Measurements from ENCODE around the gene PRSS38.

Gene PRSS38

DNA sequence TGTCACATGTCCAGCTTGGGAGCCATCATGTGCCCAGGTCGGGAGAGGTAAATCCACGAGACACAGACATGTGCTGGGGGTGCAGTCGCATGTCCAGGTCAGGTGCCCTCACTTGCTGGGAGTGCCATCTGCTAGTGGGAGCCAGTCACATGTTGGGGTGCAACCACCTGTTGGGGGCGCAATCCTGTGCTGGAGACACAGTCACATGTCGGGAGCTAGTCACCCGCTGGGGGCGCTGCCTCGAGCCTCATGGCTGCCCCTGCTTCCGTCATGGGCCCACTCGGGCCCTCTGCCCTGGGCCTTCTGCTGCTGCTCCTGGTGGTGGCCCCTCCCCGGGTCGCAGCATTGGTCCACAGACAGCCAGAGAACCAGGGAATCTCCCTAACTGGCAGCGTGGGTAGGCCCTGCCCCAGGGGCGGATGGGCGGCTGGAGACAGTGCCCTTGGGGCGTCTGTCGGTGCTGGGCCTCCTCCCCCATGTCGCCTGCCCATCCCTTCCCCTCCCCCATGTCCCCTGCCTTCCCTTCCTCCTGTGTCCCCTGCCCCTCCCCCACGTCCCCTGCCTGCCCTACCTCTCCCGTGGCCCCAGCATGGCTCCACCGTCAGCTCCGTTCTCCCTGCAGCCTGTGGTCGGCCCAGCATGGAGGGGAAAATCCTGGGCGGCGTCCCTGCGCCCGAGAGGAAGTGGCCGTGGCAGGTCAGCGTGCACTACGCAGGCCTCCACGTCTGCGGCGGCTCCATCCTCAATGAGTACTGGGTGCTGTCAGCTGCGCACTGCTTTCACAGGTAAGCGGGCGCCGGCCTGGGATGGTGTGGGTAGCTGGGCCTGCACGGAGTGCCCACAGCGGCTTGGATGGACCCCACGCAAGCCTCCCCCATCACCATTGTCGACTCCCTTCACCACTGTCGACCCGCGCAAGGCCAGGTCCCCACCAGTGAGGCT, at the start of gene PRSS38:
TSS of gene PRSS38 (plus strand) at position 208 of the 942 bp plus-strand sequence. CDS start at position 250, 42 bp downstream.
- no peak for DNase-seq

DNA sequence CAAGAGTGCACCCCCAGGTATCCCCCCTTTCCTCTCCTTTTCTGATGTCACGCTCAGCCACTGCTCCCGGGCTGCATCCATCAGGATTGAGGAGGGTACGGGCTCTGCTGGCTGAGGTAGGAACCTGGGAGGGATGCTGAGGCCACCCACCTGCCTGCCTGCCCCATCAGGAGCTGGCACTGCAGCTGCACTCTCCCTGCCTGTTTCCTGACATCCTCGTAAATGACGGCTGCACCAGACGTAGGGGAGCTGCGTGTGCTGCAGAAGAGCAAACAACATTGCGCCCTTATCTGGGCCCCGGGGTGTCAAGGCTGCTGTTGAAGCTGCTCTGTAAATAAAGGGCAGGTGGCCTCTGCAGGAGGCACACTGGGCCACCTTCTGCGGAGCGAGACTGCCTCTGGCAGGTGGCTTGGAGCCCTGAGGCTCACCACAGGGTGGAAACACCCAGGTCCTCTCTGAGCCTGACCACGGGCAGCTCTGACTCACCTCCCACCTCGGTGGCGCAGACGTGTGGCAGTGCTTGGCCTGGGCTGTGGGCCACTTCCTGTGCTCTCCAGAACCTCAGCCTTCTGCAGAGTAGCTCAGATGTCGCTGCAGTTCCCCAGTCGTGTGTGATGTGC, 49.4 kb upstream of the PRSS38 start:
- DNase-seq = peak; percentile 91

DNA sequence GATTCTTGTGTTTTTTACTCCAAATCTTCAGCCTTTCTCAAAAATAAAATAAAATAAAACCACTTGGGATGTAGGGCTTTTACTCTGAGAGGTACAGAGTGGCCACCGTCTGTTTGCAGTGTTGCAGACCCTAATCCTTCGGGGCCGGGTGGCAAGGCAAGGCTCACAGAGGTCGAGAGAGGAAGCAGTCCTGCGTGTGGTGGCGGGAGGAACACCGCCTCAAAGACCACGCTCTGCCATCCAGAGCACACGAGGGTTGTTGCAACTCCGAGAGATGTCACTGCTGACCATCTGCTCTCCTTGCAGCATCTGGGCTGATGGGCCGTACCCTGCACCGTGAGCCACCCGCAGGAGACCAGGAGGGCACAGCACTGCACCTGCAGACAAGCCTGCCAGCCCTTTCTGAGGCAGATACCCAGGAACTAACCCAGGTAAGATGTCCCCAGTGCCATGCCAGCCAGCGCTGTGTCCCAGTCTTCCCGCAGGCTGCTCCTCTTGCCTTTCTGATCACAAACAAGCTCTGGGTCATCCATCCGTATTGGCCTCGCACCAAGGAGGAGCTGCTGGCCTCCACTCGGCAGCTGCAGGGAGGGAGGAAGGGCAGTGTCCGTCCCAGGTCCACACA, 48.7 kb upstream of the PRSS38 start:
- DNase-seq = no peak

DNA sequence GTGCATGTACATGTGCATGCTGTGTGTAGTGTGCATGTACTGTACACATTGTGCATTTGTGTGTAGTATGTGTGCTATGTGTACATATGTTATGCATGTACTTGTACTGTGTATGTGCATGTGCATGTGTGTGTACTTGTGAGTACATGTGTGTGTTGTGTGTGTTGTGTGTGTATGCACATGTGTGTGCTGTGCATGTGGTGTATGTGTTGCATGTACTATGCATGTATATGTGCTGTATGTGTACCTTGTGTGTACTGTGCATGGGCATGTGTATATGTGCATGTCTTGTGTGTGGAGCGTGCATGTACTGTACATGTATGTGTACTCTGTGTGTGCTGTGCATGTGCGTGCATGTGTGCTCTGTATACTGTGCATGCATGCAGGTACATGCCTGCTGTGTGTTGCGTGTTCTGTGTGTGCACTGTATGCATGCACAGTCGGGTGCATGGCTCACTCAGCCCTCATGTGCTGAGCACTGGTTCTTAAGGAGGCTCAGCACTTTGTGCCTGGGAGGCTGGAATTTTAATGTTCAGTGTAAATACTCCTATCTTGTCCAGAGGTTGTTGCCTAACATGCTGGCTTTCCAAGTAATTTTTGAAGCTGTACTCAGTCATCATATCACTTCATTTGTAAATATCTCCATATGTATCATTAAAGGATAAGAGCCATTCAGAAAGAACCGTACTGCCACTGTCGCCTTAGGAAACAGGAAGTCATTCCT, 47.9 kb upstream of the PRSS38 start:
- DNase-seq = no peak

DNA sequence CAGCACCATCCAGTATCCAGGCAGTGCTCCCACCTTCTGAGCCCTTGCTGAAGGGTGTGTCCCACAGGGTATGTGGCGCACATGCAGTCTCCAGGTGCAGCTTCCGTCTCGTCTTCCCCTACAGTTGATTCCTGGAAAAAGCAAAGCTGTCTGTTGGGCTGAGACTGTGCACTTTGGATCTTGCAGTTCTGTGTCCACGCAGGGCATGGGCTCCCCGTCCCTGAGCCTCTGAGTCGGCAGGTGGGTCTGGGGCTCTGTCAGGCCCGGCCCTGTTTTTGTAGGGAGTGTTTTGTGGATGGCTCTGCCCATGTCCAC, 47.4 kb upstream of the PRSS38 start:
- no peak for DNase-seq

DNA sequence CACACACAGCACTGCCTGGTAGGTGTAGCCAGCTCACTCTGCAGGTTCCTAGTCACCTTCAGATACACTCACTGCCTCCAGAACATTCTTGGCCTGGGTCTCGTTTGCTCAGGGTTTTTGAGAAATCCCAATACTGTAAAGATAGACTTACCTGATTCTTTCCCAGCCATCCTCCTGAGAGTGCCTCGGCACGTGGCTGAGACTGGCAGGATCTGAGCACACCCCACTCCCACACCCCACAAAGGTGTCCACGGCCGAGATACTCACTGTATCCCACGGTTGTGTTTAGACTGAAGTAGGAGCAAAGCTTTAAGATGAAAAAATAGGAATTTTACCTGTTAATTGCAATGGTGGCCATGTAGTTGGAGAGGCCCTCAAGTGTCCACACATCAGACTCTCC, 46.8 kb upstream of the PRSS38 start:
- no peak for DNase-seq

DNA sequence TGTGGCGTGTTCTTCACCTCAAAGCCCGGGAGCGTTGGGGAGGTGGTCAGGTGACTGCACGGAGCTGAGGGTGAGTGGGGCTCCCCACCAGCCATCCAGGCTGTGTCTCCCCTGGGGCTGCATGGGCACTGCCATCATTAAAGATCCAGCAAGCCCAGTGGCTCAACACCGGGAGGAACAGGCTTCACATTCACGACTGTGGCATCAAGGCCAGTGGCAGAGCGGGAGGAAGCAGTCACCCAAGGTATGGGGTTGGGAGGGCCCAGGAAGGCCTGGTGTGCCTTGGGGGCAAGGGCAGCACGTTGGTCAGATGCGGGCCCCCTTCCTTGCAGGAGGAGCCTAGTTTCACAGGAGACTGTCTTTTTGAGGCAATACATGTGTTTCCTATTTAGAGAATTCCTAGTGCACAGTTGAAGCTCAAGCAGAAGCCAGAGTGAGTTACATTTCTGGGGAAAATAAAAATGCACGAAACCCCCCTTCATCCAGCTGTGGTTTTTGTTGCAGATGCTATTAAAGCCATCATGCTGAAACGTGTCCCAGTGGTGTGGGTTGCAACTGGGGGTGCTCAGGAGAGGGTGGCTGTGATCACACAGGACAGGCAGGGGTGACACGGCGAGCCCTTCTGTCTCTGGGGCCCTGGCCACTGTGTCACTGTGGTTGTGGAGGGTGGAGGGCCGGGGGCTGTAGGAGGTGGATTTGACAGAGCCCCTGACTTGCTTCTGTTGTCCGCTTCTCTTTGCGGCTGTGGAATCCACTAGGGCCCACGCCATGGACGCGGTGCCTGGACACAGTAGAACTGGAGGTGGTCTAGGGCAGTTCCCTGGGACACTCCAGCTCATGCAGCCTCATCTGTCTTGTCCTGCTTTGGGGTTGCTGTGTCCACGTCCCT, 46.2 kb upstream of the PRSS38 start:
- DNase-seq = no peak

DNA sequence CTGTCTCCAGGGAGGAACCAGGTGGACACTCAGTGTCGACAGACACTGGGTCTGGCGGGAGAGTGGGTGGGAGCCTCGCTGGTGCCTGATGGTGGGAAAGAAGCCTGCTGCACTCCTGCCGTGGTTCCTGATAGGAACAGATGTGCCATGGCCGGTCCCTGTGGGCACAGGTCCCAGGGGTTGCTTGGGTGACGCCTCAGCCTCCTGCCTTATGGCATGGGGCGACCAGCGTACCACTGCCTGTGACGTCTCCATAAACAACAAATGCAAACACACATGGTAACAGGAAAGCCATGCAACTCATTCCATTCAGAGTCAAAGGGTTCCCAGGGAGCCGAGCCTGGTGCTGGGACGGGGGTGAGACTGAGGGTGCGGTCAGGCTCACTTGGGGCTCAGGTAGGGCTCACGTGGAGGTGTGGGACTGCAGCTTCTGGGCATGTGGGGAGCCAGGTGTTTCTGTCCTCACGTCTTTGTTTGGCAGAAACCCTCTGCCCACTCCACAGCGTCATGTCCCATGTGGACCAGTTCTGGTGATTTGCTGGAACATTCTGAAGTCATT, 45.5 kb upstream of the PRSS38 start:
- DNase-seq = no peak

DNA sequence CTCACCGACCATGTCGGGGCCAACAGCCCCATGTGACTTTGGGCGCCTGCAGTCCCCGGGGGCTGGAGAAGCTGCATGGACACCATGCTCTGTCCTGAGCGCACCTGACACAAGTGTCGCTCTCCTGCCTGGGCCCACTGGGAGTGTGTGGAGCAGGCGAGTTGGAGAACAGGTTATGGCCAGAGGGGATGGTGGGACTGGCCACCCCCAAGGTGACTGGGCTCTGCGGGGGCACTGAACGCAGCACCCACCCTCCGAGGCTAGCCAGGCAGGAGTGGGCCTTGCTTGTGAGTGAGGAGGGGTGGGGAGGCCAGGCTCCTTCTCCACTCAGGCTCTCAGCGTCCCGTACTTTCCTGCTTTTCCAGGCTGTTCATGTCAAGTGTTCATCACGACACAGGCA, 44.7 kb upstream of the PRSS38 start:
- DNase-seq = no peak

DNA sequence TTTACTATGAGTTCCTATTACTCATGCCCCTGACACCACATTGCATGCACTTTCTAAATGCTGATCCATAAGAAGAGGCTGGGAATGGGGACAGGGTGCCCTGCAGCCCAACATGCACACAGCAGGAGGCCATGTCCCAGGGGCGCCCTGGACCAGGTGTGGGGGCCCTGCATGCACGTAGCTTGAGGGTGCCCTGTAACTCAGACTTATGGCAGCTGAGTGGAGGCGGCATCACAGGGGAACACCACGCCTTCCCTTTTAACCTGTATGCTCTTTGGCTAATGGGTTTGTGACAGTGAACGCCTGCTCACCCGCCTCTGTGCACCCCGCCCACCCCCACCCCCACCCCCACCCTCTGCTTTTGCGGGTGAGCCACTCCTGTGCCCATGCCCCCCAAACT, 44.1 kb upstream of the PRSS38 start:
- DNase-seq = no peak

DNA sequence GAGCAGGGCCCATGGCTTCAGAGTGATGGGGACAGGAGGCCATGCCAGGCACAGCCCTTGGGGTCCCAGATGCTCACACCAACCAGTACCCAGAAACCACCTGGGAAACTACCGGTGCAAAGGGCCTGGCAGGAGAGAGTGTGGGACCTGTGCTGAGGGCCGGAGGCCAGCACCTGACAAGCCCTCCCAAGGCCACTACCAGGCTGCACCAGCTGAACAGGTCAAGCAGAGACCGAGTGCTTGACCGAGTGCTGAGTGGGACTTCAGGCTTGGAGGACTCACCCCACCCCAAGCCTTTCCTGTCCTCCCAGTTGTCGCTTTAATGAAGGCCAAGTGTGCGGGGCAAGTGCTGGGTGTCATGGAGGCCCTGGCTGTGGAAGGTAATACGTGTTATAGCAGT, 43.7 kb upstream of the PRSS38 start:
- no peak for DNase-seq

DNA sequence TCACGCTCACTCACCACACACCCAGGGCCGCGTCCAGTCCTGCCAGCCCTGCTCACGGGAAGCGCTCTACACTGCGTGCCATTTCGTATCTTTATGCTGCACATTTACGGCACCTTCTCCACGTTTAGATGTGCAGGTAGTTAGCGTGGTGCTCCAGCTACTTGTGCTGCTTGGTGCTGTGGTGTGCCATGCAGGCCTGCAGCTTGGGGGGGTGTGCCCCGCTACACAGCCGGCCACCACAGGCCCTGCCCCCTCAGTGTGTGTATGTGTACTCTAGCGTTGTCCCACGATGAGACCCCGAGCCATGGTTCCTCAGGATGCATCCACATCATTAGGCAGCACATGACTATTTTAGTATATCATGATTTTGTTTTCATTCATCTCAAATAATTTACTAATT, 41.9 kb upstream of the PRSS38 start:
- no peak for DNase-seq

DNA sequence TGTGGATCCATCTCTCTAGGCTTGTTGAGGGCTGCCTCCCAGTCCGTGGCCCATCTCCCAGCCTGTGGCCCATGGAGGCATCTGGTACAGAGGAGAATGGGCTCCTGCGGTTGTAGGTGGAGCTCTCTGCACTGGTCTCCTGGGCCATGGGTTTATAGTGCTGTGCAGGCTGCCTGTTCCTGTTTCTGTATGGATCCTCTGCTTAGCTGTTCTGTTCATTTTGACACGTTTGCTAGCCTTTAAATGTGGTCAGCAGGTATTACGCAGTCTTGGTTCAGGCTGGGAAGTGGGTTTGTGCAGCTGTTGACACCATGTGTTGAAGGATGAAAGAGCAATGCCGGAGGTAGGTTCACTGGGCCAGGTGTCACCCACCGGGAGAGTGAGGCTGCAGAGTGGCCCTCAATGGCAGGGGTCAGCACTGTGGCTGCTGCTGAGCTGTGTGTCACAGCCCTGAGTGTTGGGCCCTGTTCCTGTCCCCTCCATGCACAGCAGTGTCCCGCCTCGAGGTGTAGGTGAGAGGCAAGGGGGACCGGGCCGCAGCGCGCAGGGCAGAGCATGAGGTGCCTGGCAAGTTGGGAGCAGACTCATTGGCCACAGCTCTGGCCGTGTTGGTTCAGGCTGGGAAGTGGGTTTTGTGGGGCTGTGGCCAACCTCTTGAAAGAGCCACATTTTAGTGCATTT, 41.3 kb upstream of the PRSS38 start:
- peak; percentile 61 for DNase-seq

DNA sequence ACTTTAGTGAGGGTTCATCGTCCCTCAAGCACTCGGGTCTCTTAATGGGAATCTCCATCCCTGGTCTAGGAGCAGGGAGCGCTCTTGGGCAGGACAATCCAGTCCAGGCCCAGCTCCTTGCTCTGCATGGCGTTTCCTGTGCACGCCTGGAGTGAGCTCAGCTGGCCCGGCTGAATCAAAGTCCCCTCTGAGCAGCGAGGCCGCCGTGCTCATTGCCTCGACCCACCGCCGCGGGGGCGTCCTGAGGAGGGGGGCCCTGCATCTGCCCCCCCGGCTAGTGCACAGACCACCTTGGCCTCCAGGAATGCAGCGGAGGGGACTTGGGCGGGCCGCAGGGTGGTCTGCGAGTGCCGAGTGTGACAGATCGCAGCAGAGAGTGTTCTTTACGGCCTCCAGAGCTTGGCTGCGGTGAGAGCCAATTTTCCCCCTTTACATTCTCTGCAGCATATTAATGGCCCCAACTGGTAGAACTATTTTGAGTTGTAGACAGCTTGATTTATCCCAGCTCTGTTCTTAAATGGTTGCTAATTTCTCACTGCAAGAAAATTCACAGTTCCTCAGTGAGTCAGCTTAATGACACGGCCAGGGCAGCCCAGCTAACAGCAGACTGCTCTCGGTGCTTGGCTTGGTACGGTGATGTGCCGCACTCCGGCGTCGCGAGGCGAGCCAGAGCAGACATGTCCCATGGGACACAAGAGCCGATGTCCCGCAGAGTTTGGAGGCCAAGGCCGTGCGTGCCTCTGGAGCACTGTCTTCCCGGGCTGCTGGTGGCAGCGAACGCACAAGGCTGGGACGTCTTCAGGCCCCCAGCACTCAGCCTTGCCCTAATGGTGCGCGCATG, 40.4 kb upstream of the PRSS38 start:
- no peak for DNase-seq

DNA sequence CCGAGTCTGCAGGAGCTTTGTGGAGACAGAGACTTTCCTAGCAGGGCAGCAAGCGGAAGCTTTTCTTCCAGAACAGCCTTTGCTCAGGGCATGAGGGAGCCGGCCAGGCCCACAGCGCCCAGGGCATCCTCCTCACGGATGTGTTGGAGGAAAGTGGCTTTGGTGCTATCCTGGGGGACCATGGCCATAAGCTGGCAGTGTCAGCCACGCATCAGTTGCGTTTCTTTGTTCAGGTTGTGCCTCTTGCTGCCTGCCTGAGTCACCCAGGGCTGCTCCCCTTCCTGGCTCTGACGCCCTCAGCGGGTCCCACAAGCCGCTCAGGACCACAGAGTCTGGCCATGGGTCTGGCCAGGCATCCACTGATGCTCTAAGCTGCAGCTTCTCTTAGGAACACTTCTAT, 39.6 kb upstream of the PRSS38 start:
- no peak for DNase-seq

DNA sequence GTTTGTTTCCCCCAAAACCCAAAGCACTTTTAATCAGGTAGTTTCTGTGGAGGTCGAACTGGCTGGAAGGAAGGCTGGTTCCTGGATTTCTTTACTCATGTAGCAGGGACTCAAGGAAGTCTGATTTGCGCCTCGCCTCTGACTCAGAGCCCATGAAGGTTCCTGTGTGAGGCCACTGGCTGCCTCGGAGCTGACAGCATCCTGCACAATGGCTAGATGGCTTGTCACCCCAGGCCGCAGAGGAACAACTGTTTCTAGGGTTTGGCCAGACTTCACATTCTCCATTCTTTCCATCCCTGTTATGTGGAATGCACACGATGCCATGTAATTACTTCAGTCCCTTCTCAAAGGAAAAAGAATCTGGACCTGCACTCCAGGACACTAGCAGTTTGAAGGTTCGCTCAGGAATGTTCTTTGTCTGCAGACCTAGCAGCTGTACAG, 39.1 kb upstream of the PRSS38 start:
- DNase-seq = no peak

DNA sequence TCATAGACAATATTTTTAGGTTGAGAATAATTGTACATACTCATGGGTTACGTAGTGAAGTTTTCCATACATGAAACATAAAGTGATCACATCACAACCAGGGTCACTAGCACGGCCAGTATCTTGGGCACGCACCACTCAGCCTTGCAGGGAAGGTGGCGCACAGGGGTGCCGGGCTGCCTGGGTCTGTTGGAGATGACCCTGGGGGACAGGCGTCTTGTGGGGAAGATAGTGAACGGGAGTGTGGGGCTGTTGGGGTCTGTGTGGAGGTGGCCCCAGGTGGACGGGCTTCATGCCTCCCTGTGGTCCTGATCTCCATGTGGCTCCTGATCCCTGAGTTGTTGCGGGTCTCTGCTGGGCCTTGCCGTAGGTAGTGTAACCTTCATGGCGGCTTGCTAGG, 38.3 kb upstream of the PRSS38 start:
- no peak for DNase-seq

DNA sequence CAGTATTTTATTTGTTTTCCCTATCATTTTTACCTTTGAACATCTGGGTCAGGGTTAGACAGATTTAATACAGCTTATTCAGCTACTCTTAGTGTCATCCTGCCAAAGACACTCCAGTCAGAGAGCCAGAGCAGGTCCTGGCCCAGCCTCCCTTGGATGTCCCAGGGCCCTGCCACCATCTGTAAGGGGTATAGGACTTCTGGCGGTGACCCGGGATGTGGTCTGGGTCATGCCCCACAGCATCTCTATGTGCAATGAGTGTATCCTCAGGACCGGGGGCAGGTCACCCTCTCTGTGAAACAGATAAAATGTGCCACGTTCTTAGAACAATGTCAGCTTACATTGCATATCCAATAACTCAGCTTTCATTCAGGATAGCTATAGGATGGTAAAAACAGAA, 37.8 kb upstream of the PRSS38 start:
- DNase-seq = no peak

DNA sequence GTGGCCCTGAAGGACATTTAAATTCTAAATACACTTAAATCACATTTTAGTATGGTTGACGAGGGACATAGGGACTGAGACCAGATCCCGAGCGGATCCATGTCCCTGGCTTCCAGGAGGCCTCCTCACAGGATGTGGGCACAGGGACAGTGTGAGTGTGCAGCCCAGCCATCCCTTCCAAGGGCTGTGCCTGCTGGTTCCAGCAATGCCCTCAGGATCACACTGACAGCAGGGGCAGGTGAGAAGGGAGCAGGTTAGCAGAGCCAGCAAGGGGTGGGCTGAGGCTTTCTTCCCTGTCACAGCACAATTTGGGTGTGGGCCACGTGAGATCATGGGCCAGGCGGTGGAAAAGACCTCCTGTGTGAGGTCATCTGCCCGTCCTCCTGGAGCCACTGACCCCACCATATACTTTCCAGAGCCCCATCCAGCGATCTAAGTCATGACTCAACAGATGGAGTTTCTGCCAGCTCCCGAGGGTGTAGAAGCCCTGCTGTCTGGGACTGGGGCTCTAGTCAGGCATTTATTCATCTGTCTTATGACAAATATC, 37.0 kb upstream of the PRSS38 start:
- DNase-seq = no peak

DNA sequence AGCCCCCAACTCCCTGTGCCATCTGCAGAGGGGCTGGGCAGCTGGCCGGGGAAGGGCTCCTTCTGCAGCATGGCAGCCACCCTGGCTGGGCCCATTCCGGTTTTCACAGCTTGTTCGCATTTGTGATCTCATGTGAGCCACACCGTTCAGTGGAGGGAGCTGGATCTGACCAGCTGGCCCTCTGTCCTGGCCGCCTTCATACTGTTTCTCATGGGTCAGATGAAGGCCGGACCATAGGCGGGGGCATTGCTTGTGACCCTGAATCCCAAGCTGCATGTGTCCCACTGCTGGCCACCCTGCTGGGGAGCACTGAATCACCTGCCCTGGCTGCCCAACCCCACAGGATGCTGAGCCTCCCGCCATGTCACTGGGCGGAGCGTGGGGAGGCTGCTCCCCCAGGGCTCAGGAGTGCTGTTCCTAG, 36.4 kb upstream of the PRSS38 start:
- no peak for DNase-seq

All from activated gamma-delta T cell treated with Interleukin-2 at 50 U/mL for 16 hours (primary cell).